SHP77 (cell line): Measurements from ENCODE around the gene SH3PXD2A.

Experiments used
- DNase-seq, 2 experiments: peaks; one replicate each; lab custom pipeline; 2025; lab: John Stamatoyannopoulos, UW

The SH3PXD2A gene

GRCh38 chr10:103874730-103875129 lies 19.4 kb upstream of the SH3PXD2A start:
- DNase-seq: peak; percentile 43 to 44

GRCh38 chr10:103872137-103872931 lies 17.0 kb upstream of the SH3PXD2A start:
- DNase-seq: no peak

DNA sequence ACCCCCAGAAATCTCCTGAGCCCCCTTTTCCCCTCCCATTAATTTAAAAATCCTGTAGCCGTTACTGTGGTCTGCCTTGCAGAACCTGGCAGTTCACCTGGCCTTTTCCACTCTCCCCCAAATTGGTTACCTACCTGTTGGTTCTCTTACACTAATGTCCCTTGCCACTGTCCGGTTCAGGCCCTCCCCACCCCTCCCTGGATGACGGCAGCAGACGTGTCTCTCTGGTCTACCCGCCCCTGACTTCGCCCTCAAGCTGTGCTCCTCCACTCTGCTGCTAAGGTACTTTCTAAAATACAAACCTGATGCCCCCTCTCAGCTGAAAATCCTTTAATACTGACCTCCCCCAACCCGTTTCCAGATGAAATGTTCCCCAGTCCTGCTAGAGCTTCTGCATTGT lies 15.6 kb upstream of the SH3PXD2A start:
- no peak for DNase-seq

GRCh38 chr10:103870516-103870915 lies 15.1 kb upstream of the SH3PXD2A start:
- no peak for DNase-seq

- DNase-seq: no peak
Observed at GRCh38 chr10:103869336-103869735, 14.0 kb upstream of the SH3PXD2A start.

DNA sequence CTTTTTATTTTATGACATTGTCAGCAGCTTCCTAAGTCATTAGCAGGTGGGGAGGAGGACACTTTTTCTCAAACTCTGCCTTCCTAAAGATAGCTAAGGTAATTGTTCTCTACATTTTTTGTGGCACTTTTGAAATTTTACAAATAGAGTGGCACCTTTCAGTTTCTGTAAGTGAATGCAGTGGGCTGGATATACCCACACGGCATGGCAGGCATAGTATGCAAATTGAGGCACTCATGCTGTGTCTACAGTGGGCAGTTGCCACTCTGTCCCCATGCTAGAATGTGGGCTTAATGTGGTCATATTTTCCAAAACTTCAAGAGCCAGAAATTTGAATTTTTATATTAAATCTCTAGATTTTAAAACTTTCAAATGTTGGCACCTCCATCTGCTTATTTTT lies 12.8 kb upstream of the SH3PXD2A start:
- no peak for DNase-seq

- no peak for DNase-seq
Observed at GRCh38 chr10:103861505-103861904, 6.1 kb upstream of the SH3PXD2A start.

GRCh38 chr10:103859161-103860086 lies 4.0 kb upstream of the SH3PXD2A start:
- peak; percentile 59 to 65 for DNase-seq

- DNase-seq: no peak
Observed at GRCh38 chr10:103858360-103858759, 3.0 kb upstream of the SH3PXD2A start.

GRCh38 chr10:103856797-103857170 lies 1.4 kb upstream of the SH3PXD2A start:
- no peak for DNase-seq

GRCh38 chr10:103855852-103856796 lies 748 bp upstream of the SH3PXD2A start:
- no peak for DNase-seq

DNA sequence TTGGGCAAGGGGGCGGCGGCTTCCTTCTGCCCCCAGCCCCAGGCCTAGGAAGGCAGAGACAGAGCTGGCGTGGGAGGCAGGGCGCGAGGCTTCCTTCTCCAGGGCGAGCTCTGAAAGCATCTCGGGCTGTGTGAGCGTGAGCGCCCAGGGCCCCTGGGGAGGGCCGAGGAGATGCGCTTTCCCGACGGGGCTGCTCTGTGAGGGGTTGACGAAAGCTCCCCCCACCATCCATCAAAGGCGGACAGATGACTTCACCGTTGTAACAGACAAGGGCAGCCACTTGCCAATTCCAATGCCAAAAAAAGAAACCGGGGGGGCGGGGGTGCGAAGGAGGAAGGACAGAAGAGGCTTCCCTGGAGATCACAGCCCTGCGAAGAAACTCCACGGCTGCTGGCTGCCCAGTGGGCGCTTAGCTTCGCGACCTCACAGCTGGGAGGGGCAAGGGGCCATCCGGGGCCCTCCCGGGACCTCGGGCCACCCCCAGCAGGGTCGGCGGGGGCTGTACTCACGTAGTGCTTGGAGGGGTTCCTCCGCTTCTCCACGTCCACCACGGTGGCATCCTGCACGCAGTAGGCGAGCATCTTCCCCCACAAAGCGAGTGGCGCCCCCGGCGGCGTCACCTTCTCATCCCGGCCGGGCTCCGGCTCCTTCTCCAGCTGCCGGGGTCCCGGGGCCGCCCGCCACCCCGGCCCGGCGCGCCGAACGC lies 537 bp downstream of the SH3PXD2A start:
- DNase-seq: peak in 1 of 2 experiments; percentile 36

DNA sequence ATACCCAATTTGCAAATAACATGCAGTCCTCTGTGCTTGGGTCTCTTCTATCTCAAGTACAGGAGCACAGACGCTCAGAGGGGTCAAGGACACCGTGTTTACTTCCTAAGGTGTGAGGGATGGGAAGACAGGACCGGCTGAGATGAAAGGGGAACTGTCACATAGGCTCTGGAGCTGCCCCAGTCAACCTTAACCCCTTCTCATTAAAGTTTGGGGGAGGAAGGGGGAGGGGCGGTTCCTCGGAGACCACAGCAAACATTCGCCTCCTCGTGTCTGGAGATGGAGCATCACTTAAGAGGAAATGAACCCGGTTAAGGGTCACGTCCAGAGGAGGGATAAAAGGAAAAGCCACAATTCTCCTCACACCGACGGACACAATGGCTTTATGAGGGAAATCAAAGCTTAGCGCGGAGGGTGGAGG lies 1.1 kb downstream of the SH3PXD2A start:
- no peak for DNase-seq

DNA sequence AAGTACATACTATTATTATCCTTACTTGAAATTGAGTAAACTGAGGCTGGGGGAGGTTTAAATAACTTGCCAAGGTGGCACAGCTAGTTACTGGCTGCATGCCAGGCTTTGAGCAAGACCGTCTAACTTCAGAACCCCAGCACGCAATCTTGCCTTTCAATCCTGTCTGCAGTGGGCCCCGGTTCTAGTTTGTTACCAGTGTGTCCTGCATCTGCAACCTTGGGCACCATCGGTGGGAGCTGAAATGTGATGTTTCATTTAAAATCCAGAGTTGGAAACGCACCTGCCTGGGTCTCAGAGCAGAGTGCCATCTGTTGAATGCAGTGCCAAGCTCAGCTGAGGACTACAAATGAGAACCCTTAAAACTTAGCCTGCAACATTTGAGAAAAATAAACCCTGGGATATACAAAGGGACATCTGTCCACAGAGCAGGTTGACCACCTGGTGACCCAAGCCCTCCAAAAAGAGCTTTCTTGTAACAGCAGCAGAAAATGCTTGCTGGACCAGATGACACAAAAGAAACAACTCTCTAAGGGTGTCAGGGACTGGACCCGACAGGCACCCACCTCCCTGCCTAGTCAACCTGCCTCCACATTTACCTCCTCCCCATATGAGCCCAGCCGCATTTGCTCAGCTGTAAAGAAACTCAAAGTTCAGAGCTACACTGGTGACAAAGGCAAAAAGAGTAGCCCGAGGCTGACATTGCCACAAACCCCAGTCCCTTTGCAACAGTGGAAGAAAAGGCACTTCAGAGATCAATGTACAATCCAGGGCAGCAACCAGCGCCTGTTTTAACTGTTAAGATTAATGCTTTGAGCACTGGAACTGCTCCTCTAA lies 1.7 kb downstream of the SH3PXD2A start:
- DNase-seq: no peak

DNA sequence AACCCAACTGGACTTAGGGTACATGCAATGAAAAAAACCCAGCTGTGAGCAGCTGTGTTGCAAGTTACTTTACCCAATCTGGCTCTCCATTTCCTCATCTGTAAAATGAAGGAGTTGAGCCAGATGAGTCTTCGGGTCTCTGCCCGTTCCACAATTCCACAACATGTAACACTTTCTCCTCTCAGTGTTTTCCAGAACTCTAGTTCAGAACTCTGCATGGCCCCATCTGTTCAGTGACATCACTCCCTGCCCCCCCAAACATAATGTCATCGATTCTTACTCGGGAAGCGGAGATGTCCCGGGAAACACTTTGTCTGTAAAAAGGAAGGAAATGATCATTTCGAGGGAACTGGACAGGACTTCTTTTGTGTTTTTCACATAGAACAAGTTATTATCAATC lies 2.5 kb downstream of the SH3PXD2A start:
- no peak for DNase-seq

- no peak for DNase-seq
Observed at GRCh38 chr10:103852189-103852711, 3.1 kb downstream of the SH3PXD2A start.

DNA sequence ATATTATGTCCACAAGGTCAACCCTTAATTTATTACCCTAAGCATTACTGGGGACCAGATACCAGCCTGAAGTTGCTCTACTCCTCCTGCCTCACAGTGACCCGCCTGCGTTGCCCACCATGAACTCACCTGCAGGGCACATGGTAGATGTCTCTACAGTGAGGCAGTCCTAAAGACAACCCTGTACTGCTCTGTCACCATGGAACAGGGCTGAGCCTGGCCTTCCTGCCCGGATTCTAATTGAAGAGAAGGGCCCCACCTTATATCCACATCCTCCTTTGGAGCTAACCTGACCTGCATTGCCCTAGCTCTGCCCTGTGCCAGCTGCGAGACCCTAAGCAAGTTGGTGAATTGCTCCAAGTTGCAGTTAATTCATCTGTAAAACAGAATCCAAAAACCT lies 4.1 kb downstream of the SH3PXD2A start:
- DNase-seq: no peak

DNA sequence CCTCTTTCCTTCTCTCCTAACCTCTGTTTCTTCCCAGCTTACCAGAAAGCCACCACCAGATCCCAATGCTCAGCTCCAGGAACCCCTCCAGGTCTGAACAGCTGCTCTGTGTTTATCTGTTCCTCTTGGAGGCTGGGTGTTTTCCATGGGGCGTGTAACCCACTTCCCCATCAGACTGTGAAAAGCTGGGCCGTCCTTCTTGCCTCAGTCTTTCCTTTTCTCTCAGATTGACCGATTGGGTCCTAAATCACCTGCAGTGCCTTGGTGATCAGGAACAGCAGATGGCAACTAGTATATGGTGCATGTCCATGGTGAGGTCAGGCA lies 4.8 kb downstream of the SH3PXD2A start:
- no peak for DNase-seq

- no peak for DNase-seq
Observed at GRCh38 chr10:103849880-103850571, 5.3 kb downstream of the SH3PXD2A start.
